Karpas-422 (cell line): ENCODE data around the gene TNNI3. TPM values are rescaled to one million over a fixed set of nuclear protein-coding genes. Genes with fewer than 3 reads are reported as not detected.

Source experiments
- DNase-seq: peaks from one replicate; pipeline ENCODE4 v3.0.0-alpha.2; 2015
- H2AFZ ChIP-seq: fragments of 200-600 bp; sonication (generic); 2 replicates; pipeline ENCODE4 v1.6.1; 2014; ENCODE audit warnings: antibody characterized with exemption, low read length, mixed read lengths
- H3K27ac ChIP-seq: fragments of 200-600 bp; sonication (generic); 2 replicates; pipeline ENCODE4 v1.5.1; 2014; ENCODE audit warnings: mild to moderate bottlenecking, low read length, moderate library complexity
- H3K27me3 ChIP-seq: fragments of 200-600 bp; sonication (generic); 2 replicates; pipeline ENCODE4 v1.6.1; 2014; ENCODE audit warnings: low read length, mixed read lengths
- H3K36me3 ChIP-seq: fragments of 200-600 bp; sonication (generic); 2 replicates; pipeline ENCODE4 v1.6.1; 2014; ENCODE audit warnings: low read length, mixed read lengths; ENCODE audit not compliant: insufficient read depth
- H3K4me1 ChIP-seq: fragments of 200-600 bp; sonication (generic); 2 replicates; pipeline ENCODE4 v1.6.1; 2014; ENCODE audit warnings: mild to moderate bottlenecking, low read length, mixed read lengths
- H3K4me2 ChIP-seq: fragments of 200-600 bp; sonication (generic); 2 replicates; pipeline ENCODE4 v1.6.1; 2014; ENCODE audit warnings: low read length, low read depth, mild to moderate bottlenecking; ENCODE audit not compliant: poor library complexity, severe bottlenecking
- H3K4me3 ChIP-seq: fragments of 200-600 bp; sonication (generic); 2 replicates; pipeline ENCODE4 v1.5.1; 2014; ENCODE audit warnings: mild to moderate bottlenecking, antibody characterized with exemption, low read length, mixed read lengths
- H3K79me2 ChIP-seq: fragments of 200-600 bp; sonication (generic); 2 replicates; pipeline ENCODE4 v1.6.1; 2014; ENCODE audit warnings: mild to moderate bottlenecking, low read length, mixed read lengths
- H3K9ac ChIP-seq: fragments of 200-600 bp; sonication (generic); 2 replicates; pipeline ENCODE4 v1.6.0; 2014; ENCODE audit warnings: low read length
- H3K9me2 ChIP-seq: fragments of 200-600 bp; sonication (generic), shearing (Covaris generic); replicated peaks from 2 replicates; pipeline ENCODE4 v1.6.0; 2014; ENCODE audit warnings: mild to moderate bottlenecking, low read length, moderate library complexity; ENCODE audit not compliant: insufficient read depth
- H3K9me3 ChIP-seq: fragments of 300-700, 200-600 bp; sonication (generic); 2 replicates; pipeline ENCODE4 v1.6.1; 2014; ENCODE audit warnings: low read length, mixed read lengths
- H4K20me1 ChIP-seq: fragments of 200-600 bp; sonication (generic); 2 replicates; pipeline ENCODE4 v1.6.1; 2014; ENCODE audit warnings: mild to moderate bottlenecking, antibody characterized with exemption, low read length, low read depth; ENCODE audit not compliant: insufficient read depth
- total RNA-seq: library from RNA; depleted of rRNA; stranded (reverse); fragments of >200 nt; shearing (Covaris generic); gene quantifications from 2 replicates; pipeline ENCODE4 v1.2.3, GENCODE V29; 2014; ENCODE audit warnings: low replicate concordance

The TNNI3 gene
- total RNA-seq, 1 experiment from 2014 or later, result 0.93 TPM

DNA sequence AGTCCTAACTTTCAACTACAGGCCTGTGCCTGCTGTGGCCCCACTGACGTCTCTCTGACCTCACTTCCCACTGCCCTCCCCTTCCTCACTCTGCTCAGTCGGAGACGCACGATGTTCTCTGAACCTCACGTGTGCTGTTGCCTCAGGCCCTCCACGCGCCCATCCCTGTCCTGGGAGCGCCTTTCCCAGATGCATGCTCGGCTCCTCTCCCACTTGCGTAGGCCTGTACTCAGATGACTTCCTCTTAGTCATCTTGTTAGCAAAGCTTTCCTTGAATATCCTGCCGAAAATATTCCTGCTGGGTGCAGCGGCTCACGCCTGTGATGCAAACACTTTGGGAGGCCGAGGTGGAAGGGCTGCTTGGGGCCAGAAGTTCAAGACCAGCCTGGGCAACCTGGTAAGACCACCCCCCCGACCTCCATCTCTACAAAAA is 31.9 kb upstream of the TNNI3 start:
- Histone ChIP-seq H3K27ac (no peak overlapping the region), H4K20me1 (no peaks in the 10 kb centered on the region), H3K4me1 (no peaks in the 10 kb centered on the region), H3K4me3 (no peak overlapping the region), H3K79me2 (no peaks in the 10 kb centered on the region), H3K27me3 (no peaks in the 10 kb centered on the region), H3K4me2 (no peak overlapping the region), H3K9me2 (no peaks in the 10 kb centered on the region), H3K9me3 (no peaks in the 10 kb centered on the region), H3K9ac (no peak overlapping the region), H3K36me3 (no peaks in the 10 kb centered on the region), H2AFZ (no peak overlapping the region)
- no peak for DNase-seq

DNA sequence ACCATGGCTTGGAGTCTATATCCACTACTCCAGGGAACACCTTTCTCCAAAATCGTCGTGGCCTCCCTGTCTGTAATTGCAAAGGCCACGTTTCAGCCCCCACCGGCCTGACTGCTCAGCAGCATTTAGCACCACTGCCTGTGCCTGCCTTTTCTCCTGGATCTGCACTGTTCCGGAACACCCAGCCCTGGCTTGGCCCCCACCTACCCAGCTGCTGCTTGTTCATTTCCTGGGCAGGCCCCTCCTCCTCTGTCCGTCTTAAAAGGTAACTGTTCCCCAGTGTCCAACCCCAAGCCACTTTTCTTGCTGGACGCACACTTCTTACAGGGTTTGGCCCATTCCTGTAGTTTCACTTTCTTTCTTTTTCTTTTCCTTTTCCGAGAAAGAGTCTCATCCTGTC is 31.1 kb upstream of the TNNI3 start:
- H3K9ac ChIP-seq, result no peak overlapping the region
- no peak overlapping the region for H3K4me2 ChIP-seq

DNA sequence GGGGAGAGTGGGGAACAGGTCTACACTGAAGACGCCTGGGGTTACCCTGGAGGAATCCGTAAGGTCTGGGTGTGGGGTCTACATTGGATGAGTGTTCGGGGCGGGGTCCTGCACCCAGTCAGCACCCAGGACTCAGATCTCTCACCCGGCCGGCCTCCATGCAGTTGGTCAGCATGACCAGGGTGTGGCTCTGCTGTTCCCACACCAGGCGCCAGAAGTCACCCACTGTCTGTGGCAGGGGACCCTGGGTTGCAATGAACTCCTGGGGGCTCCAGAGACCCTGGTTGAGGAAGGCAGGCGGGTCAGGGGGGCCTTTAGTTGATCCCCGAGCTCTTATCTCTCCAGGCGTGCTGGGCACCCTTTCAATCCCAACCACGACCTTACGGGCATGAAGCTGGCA is 28.5 kb upstream of the TNNI3 start:
- Histone ChIP-seq H3K4me1 (no peaks in the 10 kb centered on the region), H3K9me3 (no peaks in the 10 kb centered on the region), H4K20me1 (no peaks in the 10 kb centered on the region), H3K79me2 (no peaks in the 10 kb centered on the region), H3K4me2 (no peak overlapping the region), H3K27ac (no peak overlapping the region), H3K36me3 (no peaks in the 10 kb centered on the region), H3K27me3 (no peaks in the 10 kb centered on the region), H2AFZ (no peak overlapping the region), H3K9ac (no peak overlapping the region), H3K4me3 (no peak overlapping the region), H3K9me2 (no peaks in the 10 kb centered on the region)
- DNase-seq, result no peak

More for the DNA sequence above, 31.1 kb upstream of the TNNI3 start:
- no peaks in the 10 kb centered on the region for H3K4me1 ChIP-seq
- no peaks in the 10 kb centered on the region for H3K79me2 ChIP-seq
- no peak overlapping the region for H2AFZ ChIP-seq
- H3K27ac ChIP-seq, result no peak overlapping the region
- no peak for DNase-seq
- H3K36me3 ChIP-seq, result no peaks in the 10 kb centered on the region
- H3K27me3 ChIP-seq, result no peaks in the 10 kb centered on the region
- H3K9me2 ChIP-seq, result no peaks in the 10 kb centered on the region
- H3K4me3 ChIP-seq, result no peak overlapping the region
- no peaks in the 10 kb centered on the region for H4K20me1 ChIP-seq
- no peaks in the 10 kb centered on the region for H3K9me3 ChIP-seq

DNA sequence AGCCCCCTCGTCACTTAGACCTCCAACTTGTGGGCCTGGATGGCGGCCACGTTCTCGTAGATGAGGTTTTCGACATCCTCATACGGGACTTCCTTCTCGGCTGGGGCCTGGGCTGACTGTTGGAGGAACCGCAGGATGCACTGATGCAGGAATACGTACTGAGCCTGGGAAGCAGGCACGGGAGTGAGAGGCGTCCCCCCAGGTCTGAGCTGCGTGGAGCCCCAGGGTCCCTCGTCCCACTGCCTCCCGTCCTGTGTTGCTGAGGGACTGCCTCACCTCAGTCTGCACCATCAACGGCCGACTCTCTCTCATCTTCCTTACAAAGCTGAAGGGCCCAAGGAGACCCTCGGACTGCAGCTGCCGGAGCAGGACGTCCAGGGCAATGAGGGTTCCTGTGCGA is 24.2 kb upstream of the TNNI3 start:
- no peak for DNase-seq
- no peak overlapping the region for H3K4me3 ChIP-seq
- no peaks in the 10 kb centered on the region for H3K9me2 ChIP-seq
- H3K79me2 ChIP-seq, result no peaks in the 10 kb centered on the region
- no peak overlapping the region for H3K9ac ChIP-seq
- H3K4me2 ChIP-seq, result no peak overlapping the region
- peaks cover 16% of the 10 kb centered on the region for H3K4me1 ChIP-seq
- H3K27me3 ChIP-seq, result no peaks in the 10 kb centered on the region
- H4K20me1 ChIP-seq, result peaks cover 7% of the 10 kb centered on the region
- no peak overlapping the region for H3K27ac ChIP-seq
- H3K9me3 ChIP-seq, result no peaks in the 10 kb centered on the region
- no peak overlapping the region for H2AFZ ChIP-seq
- no peaks in the 10 kb centered on the region for H3K36me3 ChIP-seq

DNA sequence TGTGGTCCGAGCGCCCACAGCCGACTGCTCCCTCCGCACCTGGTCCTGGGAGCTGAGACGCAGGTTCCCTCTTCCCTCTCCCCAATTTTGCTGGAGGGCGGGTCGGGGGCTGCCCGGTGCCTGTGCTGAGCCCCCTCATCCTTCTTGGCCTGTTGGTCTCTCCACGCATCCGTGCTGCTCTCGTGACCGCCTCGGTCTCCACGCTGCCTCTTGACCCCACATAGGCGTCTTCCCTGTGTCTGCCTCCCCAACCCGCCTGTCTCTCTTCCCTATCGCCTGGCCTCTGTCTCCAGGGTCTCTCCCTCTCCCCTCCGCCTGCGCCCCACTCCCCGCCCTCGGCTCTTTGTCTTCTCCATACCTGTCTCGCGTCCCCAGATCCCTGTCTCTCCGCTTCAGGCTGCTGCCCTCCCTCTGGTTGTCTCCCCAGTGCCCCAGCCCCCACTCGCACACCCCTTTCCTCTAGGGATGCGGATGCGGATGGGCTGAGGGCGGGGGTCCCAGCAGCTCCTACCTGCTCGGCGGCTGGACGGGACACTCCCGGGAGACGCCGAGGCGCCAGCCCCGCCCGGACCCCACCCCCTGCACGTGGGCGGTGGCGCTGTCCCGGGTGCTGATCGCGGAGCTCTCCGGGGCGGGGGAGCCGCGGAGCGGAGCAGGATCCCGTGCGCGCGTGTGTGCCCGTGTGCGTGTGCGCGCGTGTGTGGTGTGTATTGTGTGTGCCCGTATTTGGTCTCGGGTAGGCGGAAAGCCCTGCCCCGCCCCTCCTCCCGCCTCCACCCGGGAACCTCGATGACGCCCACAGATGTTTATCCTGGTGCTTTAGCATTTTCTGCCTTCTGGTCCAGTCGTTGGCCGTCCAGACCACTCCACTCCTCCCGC is 22.3 kb upstream of the TNNI3 start, which contains the start of gene SYT5:
Gene SYT5, minus strand, starts transcription at position 684 of the 879 bp plus-strand sequence. CDS start 1,248 bp downstream, outside the sequence.
- Histone ChIP-seq H4K20me1 (peaks cover 7% of the 10 kb centered on the region), H3K9ac (0 out of 2 replicates have a peak within 1 kb of the TSS, but pooled peaks have one; percentile 30), H3K27ac (no peak within 1 kb of the TSS), H3K4me1 (peaks cover 16% of the 10 kb centered on the region), H3K79me2 (no peaks in the 10 kb centered on the region), H3K4me2 (peak within 1 kb of the TSS; percentile 75), H2AFZ (peak within 1 kb of the TSS; percentile 57; the same call in 1 of the 2 replicates), H3K4me3 (peak within 1 kb of the TSS; percentile 64), H3K36me3 (no peaks in the 10 kb centered on the region), H3K9me3 (no peaks in the 10 kb centered on the region), H3K27me3 (no peaks in the 10 kb centered on the region), H3K9me2 (no peaks in the 10 kb centered on the region)
- peak; percentile 90 for DNase-seq

DNA sequence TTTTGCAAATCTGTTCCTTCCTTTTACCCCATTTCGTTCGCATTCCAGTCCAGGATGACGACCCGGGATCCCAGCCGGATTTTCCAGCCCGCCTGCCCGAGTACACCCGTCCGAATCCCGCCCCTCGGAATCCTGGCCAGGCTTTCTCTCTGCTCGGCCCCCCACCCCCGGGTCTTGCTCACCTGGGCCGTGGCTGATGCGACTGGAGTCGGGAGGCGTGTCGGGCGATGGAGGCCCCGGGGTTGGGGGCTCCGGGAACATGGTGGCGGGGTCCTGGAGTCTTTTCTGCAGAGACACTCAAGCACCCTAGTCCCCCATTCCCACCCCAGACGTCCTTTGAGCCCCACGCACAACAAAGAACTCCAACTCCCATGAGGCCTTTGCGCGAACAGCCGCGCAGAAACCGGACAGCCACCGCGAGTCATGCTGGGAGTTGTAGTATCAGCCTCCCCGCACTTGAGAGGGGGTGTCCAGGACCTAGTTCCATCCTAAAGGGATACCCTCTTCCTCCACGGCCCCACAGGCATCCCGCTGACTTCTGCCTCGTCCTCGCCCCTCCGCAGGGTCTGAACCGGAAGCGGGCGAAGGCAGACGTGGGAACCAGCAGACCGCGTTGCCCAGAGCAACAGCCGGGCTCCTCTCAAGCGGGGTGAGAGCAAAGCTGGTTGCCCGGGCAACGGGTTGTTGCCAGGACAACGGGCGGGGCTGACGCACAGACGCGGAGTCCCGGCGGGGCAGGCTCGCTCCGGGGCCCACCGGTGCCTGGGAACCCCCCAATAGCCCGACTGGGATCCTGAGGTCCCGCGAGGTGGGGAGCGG is 21.5 kb upstream of the TNNI3 start:
- no peaks in the 10 kb centered on the region for H3K9me2 ChIP-seq
- DNase-seq, result peak; percentile 99
- no peak overlapping the region for H3K27ac ChIP-seq
- peak overlapping the region; percentile 57; the same call in 1 of the 2 replicates for H2AFZ ChIP-seq
- H3K9ac ChIP-seq, result 0 out of 2 replicates have a peak overlapping the region, but pooled peaks have one; percentile 30
- H3K79me2 ChIP-seq, result no peaks in the 10 kb centered on the region
- no peaks in the 10 kb centered on the region for H3K9me3 ChIP-seq
- peaks cover 7% of the 10 kb centered on the region for H4K20me1 ChIP-seq
- H3K4me3 ChIP-seq, result peak overlapping the region; percentile 64
- peaks cover 16% of the 10 kb centered on the region for H3K4me1 ChIP-seq
- H3K36me3 ChIP-seq, result no peaks in the 10 kb centered on the region
- H3K4me2 ChIP-seq, result peak overlapping the region; percentile 75
- H3K27me3 ChIP-seq, result no peaks in the 10 kb centered on the region

DNA sequence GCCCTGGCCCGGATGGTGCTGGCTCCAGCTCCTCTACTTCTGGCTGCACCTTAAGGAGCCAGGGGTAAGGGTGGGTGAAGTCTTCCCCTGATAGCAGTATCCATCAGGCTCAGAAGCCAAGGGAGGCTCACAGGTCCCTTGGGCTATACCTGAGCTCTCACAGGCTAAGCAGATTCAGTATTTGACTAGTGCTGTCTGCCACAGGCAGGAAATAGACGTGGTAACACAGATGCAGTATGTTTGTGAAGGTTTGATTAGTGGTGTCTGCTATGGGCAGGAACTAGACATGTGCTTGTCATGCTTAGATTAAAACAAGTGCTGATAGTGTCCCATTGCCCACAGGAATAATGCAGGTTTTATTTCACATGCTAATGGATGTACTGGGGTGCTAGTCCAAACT is 18.5 kb upstream of the TNNI3 start:
- peaks cover 16% of the 10 kb centered on the region for H3K4me1 ChIP-seq
- H3K27ac ChIP-seq, result no peak overlapping the region
- no peaks in the 10 kb centered on the region for H3K9me2 ChIP-seq
- no peak overlapping the region for H3K4me3 ChIP-seq
- no peak overlapping the region for H3K9ac ChIP-seq
- peaks cover 7% of the 10 kb centered on the region for H4K20me1 ChIP-seq
- no peak overlapping the region for H3K4me2 ChIP-seq
- peak; percentile 67 for DNase-seq
- no peaks in the 10 kb centered on the region for H3K79me2 ChIP-seq
- H3K9me3 ChIP-seq, result no peaks in the 10 kb centered on the region
- H3K27me3 ChIP-seq, result no peaks in the 10 kb centered on the region
- H3K36me3 ChIP-seq, result no peaks in the 10 kb centered on the region
- H2AFZ ChIP-seq, result peak overlapping the region; percentile 14; the same call in 1 of the 2 replicates
